Gastrocnemius medialis (tissue), 4 donors: ENCODE results near the gene MMP17. TPM values are rescaled to one million over a fixed set of nuclear protein-coding genes. Genes with fewer than 3 reads are reported as not detected.
"Not testable (repeated sequence)": the region's sequence is repeated elsewhere in the genome, so short reads cannot be mapped to it uniquely, and the experiment has no call there.

Experiments used
- ATAC-seq, 2 donors: fragments of 150-250 bp; one replicate each; pipeline ENCODE4 v1.9.1; 2016
- DNase-seq, 2 donors: peaks; one replicate each; pipeline ENCODE4 v3.0.0-alpha.2; 2019
- H3K27ac ChIP-seq, 4 donors: fragments of 200-600 bp; sonication (generic); 1 replicate in 1 of 4; 2 replicates in 3 of 4; pipeline ENCODE4 v1.5.1; 2016 to 2018; ENCODE audit warnings: mild to moderate bottlenecking in 2 of 4, moderate library complexity in 1 of 4
- H3K27me3 ChIP-seq, 3 donors: fragments of 200-600 bp; sonication (generic) in 2 of 3; 1 replicate in 1 of 3; 2 replicates in 2 of 3; pipeline versions ENCODE4 v1.5.1 to v1.6.0; 2016 to 2019; ENCODE audit warnings: mild to moderate bottlenecking in 1 of 3, moderate library complexity in 1 of 3
- H3K36me3 ChIP-seq, 2 donors: fragments of 200-600 bp; sonication (generic) in 1 of 2; one replicate each; pipeline ENCODE4 v1.5.1; 2017 to 2018
- H3K4me1 ChIP-seq, 2 donors: fragments of 200-600 bp; sonication (generic) in 1 of 2; one replicate each; pipeline ENCODE4 v1.5.1; 2016 to 2017; ENCODE audit warnings: mild to moderate bottlenecking in 2 of 2
- H3K4me3 ChIP-seq, 4 donors: fragments of 200-600 bp; sonication (generic) in 3 of 4; 1 replicate in 1 of 4; 2 replicates in 3 of 4; pipeline ENCODE4 v1.5.1; 2016 to 2019; ENCODE audit warnings: mild to moderate bottlenecking in 2 of 4
- H3K9me3 ChIP-seq, 3 donors: fragments of 200-600 bp; sonication (generic) in 2 of 3; 1 replicate in 1 of 3; 2 replicates in 2 of 3; pipeline ENCODE4 v1.5.1; 2016 to 2019
- CTCF ChIP-seq, 5 experiments: fragments of 450-650 bp in 3 of 5; fragments of 200-600 bp in 2 of 5; sonication (generic) in 2 of 5; IDR thresholded peaks in 4 of 5; conservative IDR thresholded peaks in 1 of 5; 1 replicate in 4 of 5; 2 replicates in 1 of 5; pipeline ENCODE4 v1.5.1; 2016 to 2019; ENCODE audit warnings: antibody characterized with exemption in 5 of 5, mild to moderate bottlenecking in 3 of 5, moderate library complexity in 3 of 5
- POLR2A ChIP-seq, 2 donors: fragments of 450-650 bp; IDR thresholded peaks; one replicate each; pipeline ENCODE4 v1.6.1; 2017; ENCODE audit warnings: antibody characterized with exemption in 2 of 2, mild to moderate bottlenecking in 2 of 2, moderate library complexity in 2 of 2
- in situ Hi-C, 4 donors: fragments of 200-750 bp; cut with MboI; loops; one replicate each; pipeline versions ENCODE4 v1.15.0 to v1.8.0; 2017; ENCODE audit warnings: low sequenced_read_pairs in 4 of 4
- intact Hi-C: fragments of 100-400 bp; cut with DNase I; formaldehyde crosslinking; loops from one replicate; pipeline ENCODE4 v1.15.1; 2023; ENCODE audit warnings: low total_unique reads
- total RNA-seq, 4 donors: library from RNA; depleted of rRNA; stranded (reverse); fragments of >200 nt; gene quantifications; one replicate each; pipeline versions ENCODE4 v1.1.0 to v1.2.3, GENCODE V29; 2016

MMP17 gene
- total RNA-seq, 4 donors from 2014 or later, result 0.75 to 1.6 (median 1.4) TPM; not detected in 1

GRCh38 chr12:131882804-131883520 lies 54.8 kb downstream of the MMP17 start:
- ATAC-seq, result no peak
- no peak overlapping the region for H3K4me3 ChIP-seq
- no peaks in the 10 kb centered on the region for H3K27me3 ChIP-seq
- H3K27ac ChIP-seq, result no peak overlapping the region
- H3K4me1 ChIP-seq, result no peaks in the 10 kb centered on the region
- TF ChIP-seq CTCF (IDR thresholded peaks at IDR 0.05 in 4 of 5, conservative IDR thresholded peaks at IDR 0.05 in 1 of 5) (no peak), POLR2A (IDR thresholded peaks at IDR 0.05) (no peak)
- H3K9me3 ChIP-seq, result no peaks in the 10 kb centered on the region
- in situ Hi-C loops, result no loop called here
- intact Hi-C loops, result no loop called here
- no peaks in the 10 kb centered on the region for H3K36me3 ChIP-seq
- no peak for DNase-seq

- intact Hi-C loops, result no loop called here
- DNase-seq (no peak), ATAC-seq (no peak)
- Histone ChIP-seq H3K27me3 (no peaks in the 10 kb centered on the region), H3K36me3 (no peaks in the 10 kb centered on the region), H3K4me3 (no peak overlapping the region), H3K9me3 (no peaks in the 10 kb centered on the region), H3K27ac (no peak overlapping the region), H3K4me1 (no peaks in the 10 kb centered on the region)
- in situ Hi-C loops, result no loop called here
- TF ChIP-seq CTCF (IDR thresholded peaks at IDR 0.05 in 4 of 5, conservative IDR thresholded peaks at IDR 0.05 in 1 of 5), result no peak
- no peak for TF ChIP-seq POLR2A (IDR thresholded peaks at IDR 0.05)
Observed at GRCh38 chr12:131883521-131883900, 55.3 kb downstream of the MMP17 start.

GRCh38 chr12:131885076-131885475 lies 56.9 kb downstream of the MMP17 start:
- ATAC-seq, H3K4me1 ChIP-seq, H3K9me3 ChIP-seq, H3K27me3 ChIP-seq, DNase-seq, intact Hi-C loops, H3K4me3 ChIP-seq, H3K36me3 ChIP-seq, in situ Hi-C loops, H3K27ac ChIP-seq: not testable (repeated sequence)

- intact Hi-C loops (no loop called here), in situ Hi-C loops (no loop called here)
- H3K9me3 ChIP-seq, result no peaks in the 10 kb centered on the region
- H3K27me3 ChIP-seq, result no peaks in the 10 kb centered on the region
- no peak for DNase-seq
- H3K4me1 ChIP-seq, result no peaks in the 10 kb centered on the region
- no peak for TF ChIP-seq POLR2A (IDR thresholded peaks at IDR 0.05)
- TF ChIP-seq CTCF (IDR thresholded peaks at IDR 0.05 in 4 of 5, conservative IDR thresholded peaks at IDR 0.05 in 1 of 5), result no peak
- no peak overlapping the region for H3K27ac ChIP-seq
- no peaks in the 10 kb centered on the region for H3K36me3 ChIP-seq
- H3K4me3 ChIP-seq, result no peak overlapping the region
- ATAC-seq, result no peak
Observed at GRCh38 chr12:131885543-131886057, 57.4 kb downstream of the MMP17 start.

GRCh38 chr12:131891722-131892121 lies 63.5 kb downstream of the MMP17 start:
- intact Hi-C loops, result not testable (repeated sequence)

More at GRCh38 chr12:131891722-131892121, 63.5 kb downstream of the MMP17 start:
- not testable (repeated sequence) for H3K4me1 ChIP-seq, H3K9me3 ChIP-seq, H3K27ac ChIP-seq, H3K27me3 ChIP-seq, ATAC-seq, H3K4me3 ChIP-seq, H3K36me3 ChIP-seq, DNase-seq
- in situ Hi-C loops, result loop anchor here in 1 of 4 donors (10.0 kb wide), 1 partner anchor 53 kb away; the partner anchor contains the start of gene EP400
